ENCODE results near the gene FBN2.

FBN2 gene

GRCh38 chr5:128376577-128376976, 161.5 kb downstream of the FBN2 start:
- H3K4me3 ChIP-seq (ENCODE audit: low read depth, low read length), result no peak overlapping the region

DNA sequence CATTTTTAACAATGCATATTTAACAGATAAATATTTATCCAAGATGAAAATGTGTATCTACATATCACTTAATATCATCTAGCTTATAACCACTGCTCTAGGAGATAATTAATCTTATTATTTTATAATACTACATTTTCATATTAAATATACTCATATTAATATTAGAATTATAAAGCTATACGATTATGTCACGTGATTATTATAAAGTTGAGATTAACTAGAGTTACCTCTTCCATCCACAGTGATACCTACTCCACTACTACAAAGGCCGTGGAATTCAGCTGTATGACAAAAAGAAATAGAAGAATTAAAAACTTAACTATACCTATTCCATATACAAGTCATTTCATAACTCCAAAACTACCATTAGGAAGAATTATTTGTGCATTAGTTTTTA, 171.9 kb downstream of the FBN2 start:
- H3K4me3 ChIP-seq (ENCODE audit: low read depth, low read length), result no peak overlapping the region

DNA sequence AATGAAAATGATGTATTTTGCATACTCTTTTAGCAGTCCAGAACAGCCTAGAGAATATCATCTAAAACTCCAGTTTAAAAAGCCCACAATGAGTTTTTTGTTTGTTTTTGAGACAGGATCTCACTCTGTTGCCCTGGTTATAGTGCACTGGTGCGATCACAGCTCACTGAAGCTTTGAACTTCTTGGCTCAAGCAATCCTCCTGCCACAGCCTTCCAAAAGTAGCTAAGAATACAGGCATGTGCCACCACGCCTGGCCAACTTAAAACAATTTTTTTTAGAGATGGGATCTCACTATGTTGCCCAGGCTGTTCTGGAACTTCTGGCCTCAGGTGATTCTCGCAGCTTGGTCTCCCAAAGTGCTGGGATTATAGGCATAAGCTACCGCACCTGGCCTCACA, 175.7 kb downstream of the FBN2 start:
- H3K4me3 ChIP-seq (ENCODE audit: low read depth, low read length), result no peak overlapping the region

DNA sequence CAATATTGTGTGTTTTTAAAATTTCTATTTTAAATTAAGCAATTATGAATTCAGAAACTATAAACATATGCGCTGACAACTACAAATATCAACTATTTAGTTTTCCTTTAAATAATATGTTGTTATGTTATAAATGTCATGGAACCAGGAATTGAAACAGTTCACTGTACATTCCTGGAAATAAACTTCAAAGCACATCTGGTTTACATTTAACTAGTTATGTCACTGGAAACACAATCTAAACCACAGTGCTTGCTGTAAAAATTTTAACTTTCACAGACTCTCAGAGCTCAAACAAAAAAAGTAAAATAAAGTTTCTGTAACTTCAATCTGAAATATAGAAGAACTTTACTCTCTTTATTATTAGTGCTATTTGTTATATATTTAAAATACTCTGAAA, 179.2 kb downstream of the FBN2 start:
- H3K4me3 ChIP-seq (ENCODE audit: low read depth, low read length), result no peak overlapping the region

DNA sequence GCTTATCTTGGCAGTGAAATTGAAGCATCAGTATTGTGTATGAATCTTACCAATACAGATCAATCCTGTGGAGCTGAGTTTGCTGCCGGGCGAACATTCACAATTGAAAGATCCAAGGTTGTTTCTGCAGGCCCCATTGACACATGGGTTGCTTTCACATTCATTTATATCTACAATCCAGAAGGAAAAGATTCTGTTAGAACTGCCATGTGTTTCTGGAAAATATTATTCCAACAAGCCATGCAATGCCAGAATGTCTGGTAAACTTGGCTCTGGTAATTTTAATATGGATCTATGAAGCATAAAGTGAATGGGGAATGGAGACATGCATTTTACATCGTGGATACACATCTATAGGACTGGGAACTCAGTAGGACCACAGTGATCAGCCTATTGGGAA, 180.8 kb downstream of the FBN2 start:
- no peak overlapping the region for H3K4me3 ChIP-seq (ENCODE audit: low read depth, low read length)

GRCh38 chr5:128355961-128356360, 182.1 kb downstream of the FBN2 start:
- no peak overlapping the region for H3K4me3 ChIP-seq (ENCODE audit: low read depth, low read length)

DNA sequence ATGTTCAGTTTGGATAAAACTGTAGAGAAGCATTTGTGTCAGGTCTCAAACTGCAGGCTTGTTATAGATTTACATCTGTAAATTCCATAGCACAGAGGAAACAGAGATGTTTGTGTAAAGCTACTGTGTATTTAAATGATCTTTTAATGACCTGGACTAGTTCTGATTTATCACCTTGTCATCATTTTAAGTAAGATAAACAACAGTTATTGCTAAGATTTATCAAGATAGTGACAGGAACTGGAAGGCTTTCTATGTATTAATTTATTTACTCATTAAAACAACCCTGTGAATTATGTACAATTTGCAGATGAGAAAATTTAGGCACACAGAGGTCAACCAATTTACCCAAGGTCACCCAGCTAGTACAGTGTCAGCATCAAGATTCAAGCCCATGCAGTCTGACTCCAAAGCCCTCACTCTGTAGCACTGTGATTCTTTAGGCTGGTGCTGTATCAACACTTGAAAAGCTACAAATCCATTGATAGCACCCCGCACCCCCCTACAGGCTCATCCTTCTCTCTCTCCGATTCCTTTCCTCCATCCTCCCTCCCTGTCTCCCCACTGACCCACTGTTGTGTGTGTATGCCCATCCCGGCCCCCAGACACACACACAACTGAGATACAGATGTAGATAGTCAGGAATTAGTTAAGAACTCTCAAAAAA, 184.5 kb downstream of the FBN2 start:
- no peak overlapping the region for H3K4me3 ChIP-seq (ENCODE audit: low read depth, low read length)

DNA sequence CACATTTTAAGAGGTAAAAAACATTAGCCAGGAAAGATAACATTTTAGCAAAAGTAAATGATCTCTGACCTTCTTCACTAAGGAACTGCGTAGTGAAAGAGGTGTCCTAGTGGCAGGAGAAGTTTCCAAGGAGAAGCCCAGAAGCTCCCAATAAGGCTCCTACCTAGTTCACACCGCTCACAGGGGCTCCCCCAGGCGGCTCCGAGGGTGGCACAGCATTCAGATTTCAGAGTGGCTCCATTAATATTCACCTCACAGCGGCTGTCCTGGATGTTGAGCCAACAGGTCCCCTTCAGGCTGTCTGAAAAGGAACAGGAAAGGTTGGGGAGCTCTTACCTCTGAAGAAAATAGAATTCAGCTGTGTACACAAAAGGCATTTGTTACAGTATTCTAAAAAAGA, 187.3 kb downstream of the FBN2 start:
- no peak overlapping the region for H3K4me3 ChIP-seq (ENCODE audit: low read depth, low read length)

DNA sequence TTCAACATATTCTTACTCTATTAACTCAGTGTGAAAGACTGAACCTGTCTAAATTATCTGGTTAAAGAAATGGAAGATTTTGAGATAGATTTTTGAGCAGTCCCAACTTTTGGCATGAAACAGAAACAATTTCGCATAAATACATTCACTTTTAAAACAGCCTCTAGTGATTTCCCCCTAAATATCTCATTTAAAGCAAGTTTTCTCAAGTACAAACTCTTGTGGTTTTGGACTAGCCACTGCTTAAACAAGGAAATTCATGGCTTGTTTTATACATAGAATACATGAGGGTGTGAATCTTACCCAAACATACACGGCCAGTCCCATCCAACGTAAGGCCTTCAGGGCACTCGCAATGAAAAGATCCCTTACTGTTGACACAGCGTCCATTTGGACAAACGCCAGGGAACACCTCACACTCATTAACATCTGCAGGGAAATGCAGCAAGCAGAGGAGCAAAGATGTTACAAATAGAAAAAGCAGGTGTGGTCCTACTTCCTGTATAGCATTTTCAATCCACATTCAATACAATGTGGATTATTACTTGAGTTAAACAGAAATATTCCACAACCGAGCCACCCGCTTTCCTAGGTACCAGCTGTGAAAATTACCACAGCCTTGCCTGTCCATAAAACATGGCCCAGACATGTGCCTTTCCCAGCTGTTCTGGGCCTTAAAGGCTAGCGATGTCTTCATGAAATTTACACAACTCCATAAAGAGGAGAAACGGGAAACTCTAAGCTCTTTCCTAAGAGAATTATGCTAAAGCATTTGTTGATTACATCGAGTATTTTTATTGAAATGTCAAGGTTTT, 188.8 kb downstream of the FBN2 start:
- no peak overlapping the region for H3K4me3 ChIP-seq (ENCODE audit: low read depth, low read length)

- H3K4me3 ChIP-seq (ENCODE audit: low read depth, low read length), result no peak overlapping the region
Measured at GRCh38 chr5:128346038-128346437, 192.0 kb downstream of the FBN2 start.

- H3K4me3 ChIP-seq (ENCODE audit: low read depth, low read length), result no peak overlapping the region
Measured at GRCh38 chr5:128345247-128345646, 192.8 kb downstream of the FBN2 start.

DNA sequence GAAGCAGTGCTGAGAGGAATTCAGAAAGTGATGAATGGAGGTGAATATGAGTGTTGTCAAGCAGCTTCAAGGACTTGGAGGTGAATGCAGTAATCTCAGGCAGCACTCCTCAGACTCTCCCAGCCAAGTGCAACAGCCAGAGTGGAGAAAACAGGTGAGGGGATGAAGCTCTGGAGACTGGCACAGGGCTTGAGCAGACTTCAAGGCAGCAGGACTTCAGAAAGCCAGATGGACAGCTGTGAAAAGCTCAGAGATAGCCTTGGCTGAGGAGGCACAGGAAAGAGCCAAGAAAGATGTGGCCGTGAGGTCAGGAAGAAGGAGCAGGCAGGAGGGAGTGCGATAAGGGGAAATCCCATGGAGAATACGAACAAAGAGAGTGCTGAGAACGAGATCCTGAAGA, 194.9 kb downstream of the FBN2 start:
- H3K4me3 ChIP-seq (ENCODE audit: low read depth, low read length), result no peak overlapping the region

- H3K4me3 ChIP-seq (ENCODE audit: low read depth, low read length), result no peak overlapping the region
Measured at GRCh38 chr5:128341056-128341455, 197.0 kb downstream of the FBN2 start.

GRCh38 chr5:128340648-128341047, 197.4 kb downstream of the FBN2 start:
- no peak overlapping the region for H3K4me3 ChIP-seq (ENCODE audit: low read depth, low read length)

DNA sequence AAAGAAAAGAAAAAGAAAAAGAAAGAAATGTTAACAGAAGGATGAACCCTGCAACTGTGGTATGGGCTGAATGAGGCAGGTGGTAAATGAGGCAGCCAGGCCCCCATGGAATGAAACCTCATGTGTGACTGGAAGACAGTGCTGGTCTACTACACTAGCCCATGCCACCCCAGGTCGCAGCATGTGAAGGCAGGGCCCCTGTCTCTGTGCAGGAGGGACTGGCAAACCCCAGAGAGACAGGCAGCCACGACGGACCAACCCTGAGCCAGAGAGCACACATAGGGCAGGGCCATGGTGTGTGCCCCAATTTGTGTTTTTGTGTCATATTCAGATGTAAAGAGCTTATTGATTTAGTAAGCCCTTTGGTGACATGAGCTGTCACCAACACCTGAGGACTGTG, 198.5 kb downstream of the FBN2 start:
- no peak overlapping the region for H3K4me3 ChIP-seq (ENCODE audit: low read depth, low read length)

DNA sequence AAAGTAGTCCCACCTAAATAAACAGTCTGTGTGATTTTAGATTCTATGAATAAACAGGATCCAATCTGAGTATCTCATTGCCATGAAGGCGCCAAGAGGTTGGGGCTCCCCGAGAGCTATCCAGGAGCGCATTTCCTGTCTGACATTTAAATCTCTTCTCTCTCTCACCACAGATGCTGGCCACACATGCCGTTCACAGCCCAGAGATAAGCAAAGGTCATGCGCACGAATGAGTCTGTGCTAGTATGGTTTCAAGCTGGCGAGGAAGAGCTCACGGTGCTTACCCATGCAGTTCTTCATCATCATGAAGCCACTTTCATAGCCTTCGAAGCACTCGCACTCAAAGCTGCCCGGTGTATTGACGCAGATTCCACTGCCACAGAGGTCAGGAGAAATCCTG, 199.4 kb downstream of the FBN2 start:
- no peak overlapping the region for H3K4me3 ChIP-seq (ENCODE audit: low read depth, low read length)

GRCh38 chr5:128335339-128335738, 202.7 kb downstream of the FBN2 start:
- H3K4me3 ChIP-seq (ENCODE audit: low read depth, low read length), result no peak overlapping the region

DNA sequence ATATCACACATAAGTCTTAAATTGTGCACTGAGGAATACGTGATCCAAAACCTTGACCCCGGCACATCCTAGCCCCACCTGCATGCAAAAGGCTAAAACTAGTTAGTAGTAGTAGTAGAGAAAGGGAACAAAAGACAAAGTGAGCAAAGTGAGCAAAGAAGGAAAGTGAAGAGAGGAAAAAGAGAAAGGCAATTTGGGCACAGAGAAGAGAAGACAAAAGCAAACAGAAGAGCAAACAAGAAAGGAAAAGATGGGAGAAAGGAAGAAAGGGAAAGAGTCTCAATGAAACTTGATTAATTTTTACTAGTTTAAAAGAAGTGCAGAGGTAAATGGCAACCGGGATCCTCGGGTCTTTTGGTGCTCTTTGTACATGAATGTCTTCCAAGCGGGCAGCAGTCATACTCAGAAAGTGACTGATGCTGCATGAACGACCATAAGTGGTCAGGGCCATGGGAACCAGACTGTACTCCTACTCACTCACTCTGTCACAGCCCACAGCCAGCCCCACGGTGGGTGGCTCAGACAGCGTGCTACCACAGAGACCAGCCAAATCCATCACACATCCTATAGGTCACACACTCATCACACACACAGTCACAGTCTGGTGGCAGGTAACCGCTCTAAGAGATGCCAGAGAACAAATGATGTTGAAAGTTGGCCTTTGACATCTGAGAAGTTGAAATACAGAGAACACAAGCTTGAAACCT, 203.9 kb downstream of the FBN2 start:
- no peak overlapping the region for H3K4me3 ChIP-seq (ENCODE audit: low read depth, low read length)

DNA sequence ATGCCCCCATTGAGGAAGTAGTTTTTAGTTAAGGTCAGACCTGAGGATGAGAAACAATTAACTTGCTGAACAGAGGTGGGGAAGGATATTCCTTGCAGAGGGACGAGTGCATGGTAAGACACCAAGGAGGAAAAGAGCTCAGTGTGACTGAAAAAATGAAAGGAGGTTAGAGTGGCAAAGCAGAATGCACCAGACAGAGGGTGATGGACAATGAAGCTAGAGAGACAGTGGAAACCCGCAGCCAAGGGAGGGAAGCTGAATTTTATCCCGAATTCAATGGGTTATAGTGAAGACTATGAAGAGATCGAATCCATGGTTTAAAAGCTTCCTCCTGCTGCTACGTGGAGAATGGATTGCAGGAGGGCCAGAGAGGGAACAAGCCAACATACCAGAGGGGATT, 206.8 kb downstream of the FBN2 start:
- no peak overlapping the region for H3K4me3 ChIP-seq (ENCODE audit: low read depth, low read length)

GRCh38 chr5:128329386-128329939, 208.6 kb downstream of the FBN2 start:
- no peak overlapping the region for H3K4me3 ChIP-seq (ENCODE audit: low read depth, low read length)

GRCh38 chr5:128328446-128328845, 209.6 kb downstream of the FBN2 start:
- no peak overlapping the region for H3K4me3 ChIP-seq (ENCODE audit: low read depth, low read length)

DNA sequence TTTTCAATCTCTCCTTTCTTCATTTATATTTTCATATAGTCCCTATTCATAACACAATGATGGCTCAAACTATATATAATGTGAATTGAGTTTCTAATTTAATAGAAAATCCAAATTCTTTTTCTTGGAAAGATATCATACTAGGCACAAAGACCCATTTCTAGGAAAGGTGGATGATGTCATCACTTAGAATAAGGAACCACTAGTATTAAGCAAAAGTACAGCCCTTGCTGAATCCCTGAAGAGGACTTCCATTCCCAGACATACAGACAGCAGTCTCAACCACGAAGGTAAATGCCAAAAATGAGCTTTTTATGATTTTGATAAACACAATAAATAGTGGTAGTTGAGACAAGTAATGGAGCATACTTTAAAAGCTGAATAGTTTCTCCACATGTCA, 210.0 kb downstream of the FBN2 start:
- H3K4me3 ChIP-seq (ENCODE audit: low read depth, low read length), result no peak overlapping the region
